Stimulated activated CD4-positive, alpha-beta T cell treated with anti-CD3 and anti-CD28 coated beads, Interleukin-4, amount 100 ng/mL, for 24 hours (primary cell): ENCODE measurements around the gene MRAP2.

Experiments
- DNase-seq: peaks from one replicate; pipeline ENCODE4 v3.0.0-alpha.2; 2020

The MRAP2 gene

DNA sequence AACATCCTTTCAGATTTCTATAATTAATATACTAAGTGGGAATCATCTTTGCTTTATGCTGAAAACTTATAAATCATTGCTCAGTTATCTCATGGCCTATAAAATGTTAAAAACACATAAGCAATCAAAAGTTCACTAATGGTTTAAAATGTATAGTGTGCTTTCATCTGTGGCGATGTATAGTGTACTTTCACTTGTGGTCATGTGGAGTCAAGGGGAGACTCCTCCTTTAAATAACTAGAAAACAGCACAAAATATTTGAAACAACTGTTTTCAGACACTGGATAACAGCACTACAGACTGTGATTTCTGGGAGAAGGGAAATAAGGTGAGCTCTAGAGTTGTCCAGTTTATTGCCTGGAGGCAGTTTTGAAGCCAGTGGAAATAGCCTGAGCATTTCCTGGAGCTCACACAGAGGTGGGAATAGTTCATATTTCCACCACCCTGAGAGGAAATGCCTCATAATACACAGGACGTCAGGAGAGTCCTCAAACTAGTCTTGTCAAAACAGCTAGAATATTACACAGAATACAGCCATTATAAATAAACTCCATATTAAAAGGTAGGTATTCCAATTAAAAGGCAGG lies 104.5 kb downstream of the MRAP2 start:
- no peak for DNase-seq

DNA sequence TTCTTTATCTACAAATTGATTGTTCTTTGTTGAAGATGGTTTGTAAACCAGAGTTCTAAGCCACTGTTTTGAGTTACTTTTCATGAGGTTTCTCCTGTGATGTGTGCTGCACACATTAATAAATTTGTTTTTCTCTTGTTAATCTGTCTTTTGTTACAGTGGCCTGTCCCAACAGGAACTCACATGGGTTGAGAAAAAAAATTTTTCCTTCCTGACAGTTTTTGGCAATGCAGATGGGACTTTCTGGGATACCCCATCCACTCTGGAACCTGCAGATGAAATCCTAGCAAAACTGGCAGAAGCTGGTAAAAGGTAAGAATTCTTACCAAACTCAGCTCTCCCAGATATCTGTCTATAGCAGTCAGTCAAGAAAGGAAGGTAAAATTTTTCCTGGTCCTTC lies 105.7 kb downstream of the MRAP2 start:
- DNase-seq, result no peak
